Measurements from ENCODE around the gene TEX53.

TEX53 gene

GRCh38 chr9:114634387-114634786 is 23.2 kb downstream of the TEX53 start:
- H3K27me3 ChIP-seq (ENCODE audit: insufficient read depth, poor library complexity, severe bottlenecking), result no peaks in the 10 kb centered on the region
- DNase-seq (ENCODE audit: low spot score), result no peak
- H3K4me3 ChIP-seq (ENCODE audit: severe bottlenecking), result no peak overlapping the region
- no peak for ATAC-seq (ENCODE audit: low read depth)
- peaks cover 11% of the 10 kb centered on the region; the same call in 1 of the 2 replicates for H3K36me3 ChIP-seq (ENCODE audit: low read depth)
- H3K4me1 ChIP-seq (ENCODE audit: insufficient read depth, poor library complexity, severe bottlenecking), result no peaks in the 10 kb centered on the region
- TF ChIP-seq, protein P1, sequence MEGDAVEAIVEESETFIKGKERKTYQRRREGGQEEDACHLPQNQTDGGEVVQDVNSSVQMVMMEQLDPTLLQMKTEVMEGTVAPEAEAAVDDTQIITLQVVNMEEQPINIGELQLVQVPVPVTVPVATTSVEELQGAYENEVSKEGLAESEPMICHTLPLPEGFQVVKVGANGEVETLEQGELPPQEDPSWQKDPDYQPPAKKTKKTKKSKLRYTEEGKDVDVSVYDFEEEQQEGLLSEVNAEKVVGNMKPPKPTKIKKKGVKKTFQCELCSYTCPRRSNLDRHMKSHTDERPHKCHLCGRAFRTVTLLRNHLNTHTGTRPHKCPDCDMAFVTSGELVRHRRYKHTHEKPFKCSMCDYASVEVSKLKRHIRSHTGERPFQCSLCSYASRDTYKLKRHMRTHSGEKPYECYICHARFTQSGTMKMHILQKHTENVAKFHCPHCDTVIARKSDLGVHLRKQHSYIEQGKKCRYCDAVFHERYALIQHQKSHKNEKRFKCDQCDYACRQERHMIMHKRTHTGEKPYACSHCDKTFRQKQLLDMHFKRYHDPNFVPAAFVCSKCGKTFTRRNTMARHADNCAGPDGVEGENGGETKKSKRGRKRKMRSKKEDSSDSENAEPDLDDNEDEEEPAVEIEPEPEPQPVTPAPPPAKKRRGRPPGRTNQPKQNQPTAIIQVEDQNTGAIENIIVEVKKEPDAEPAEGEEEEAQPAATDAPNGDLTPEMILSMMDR (IDR thresholded peaks at IDR 0.05; ENCODE audit: poor library complexity, severe bottlenecking), result no peak
- H3K27ac ChIP-seq (ENCODE audit: poor library complexity, severe bottlenecking), result no peak overlapping the region
- no peaks in the 10 kb centered on the region for H3K9me3 ChIP-seq (ENCODE audit: severe bottlenecking)

DNA sequence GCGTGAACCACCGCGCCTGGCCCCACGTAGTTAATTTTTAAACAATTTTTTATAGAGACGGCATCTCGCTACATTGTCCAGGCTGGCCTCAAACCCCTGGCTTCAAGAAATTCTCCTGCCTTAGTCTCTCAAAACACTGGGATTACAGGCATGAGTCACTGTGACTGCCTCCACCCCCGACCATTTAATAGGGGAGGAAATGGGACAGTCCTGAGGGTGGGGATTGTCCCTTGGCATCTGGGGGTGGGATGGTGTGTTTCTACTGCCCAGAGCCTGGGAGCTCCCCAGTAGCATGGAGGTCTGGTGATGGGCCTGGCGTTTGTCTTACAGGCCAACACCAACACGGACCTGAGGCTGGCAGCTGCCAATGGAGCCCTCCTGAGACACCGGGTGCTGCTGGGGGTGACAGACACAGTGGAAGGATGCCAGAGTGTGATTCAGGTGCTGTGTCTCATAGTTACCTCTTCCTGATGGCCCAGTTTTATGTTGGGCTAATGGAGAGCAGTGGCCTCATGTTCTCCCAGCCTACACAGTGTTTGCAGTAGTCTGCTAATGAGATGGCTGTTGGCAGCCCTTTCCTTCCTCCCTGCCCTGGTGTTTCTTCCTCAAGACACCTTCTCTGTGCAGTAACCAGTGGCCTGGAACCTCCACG is 24.0 kb downstream of the TEX53 start:
- H3K4me1 ChIP-seq (ENCODE audit: insufficient read depth, poor library complexity, severe bottlenecking), result no peaks in the 10 kb centered on the region
- H3K36me3 ChIP-seq (ENCODE audit: low read depth), result peaks cover 19% of the 10 kb centered on the region; the same call in 1 of the 2 replicates
- H3K4me3 ChIP-seq (ENCODE audit: severe bottlenecking), result no peak overlapping the region
- H3K27me3 ChIP-seq (ENCODE audit: insufficient read depth, poor library complexity, severe bottlenecking), result no peaks in the 10 kb centered on the region
- no peaks in the 10 kb centered on the region for H3K9me3 ChIP-seq (ENCODE audit: severe bottlenecking)
- ATAC-seq (ENCODE audit: low read depth) (no peak), DNase-seq (ENCODE audit: low spot score) (no peak)
- H3K27ac ChIP-seq (ENCODE audit: poor library complexity, severe bottlenecking), result no peak overlapping the region
- TF ChIP-seq, protein P1 (IDR thresholded peaks at IDR 0.05; ENCODE audit: poor library complexity, severe bottlenecking), result no peak

DNA sequence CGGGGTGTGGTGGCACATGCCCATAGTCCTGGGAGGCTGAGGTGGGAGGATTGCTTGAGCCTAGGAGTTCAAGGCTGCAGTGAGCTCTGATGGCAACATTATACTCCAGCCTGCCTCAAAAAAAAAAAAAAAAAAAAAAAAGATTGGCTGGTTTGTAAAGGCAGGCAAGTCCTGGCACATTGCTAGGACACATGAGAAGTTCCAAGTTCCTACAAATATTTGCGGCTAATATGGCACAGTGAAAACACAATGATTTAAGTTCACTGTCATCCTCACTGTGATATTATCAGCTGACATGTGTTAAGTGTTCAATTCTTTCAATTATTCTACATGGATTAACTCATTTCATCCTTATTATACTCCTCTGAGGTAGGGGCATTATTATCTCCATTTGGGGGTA is 26.4 kb downstream of the TEX53 start:
- Histone ChIP-seq H3K4me3 (ENCODE audit: severe bottlenecking) (no peak overlapping the region), H3K4me1 (ENCODE audit: insufficient read depth, poor library complexity, severe bottlenecking) (no peaks in the 10 kb centered on the region), H3K36me3 (ENCODE audit: low read depth) (peaks cover 28% of the 10 kb centered on the region), H3K27me3 (ENCODE audit: insufficient read depth, poor library complexity, severe bottlenecking) (no peaks in the 10 kb centered on the region), H3K9me3 (ENCODE audit: severe bottlenecking) (no peaks in the 10 kb centered on the region), H3K27ac (ENCODE audit: poor library complexity, severe bottlenecking) (no peak overlapping the region)
- DNase-seq (ENCODE audit: low spot score), result no peak
- ATAC-seq (ENCODE audit: low read depth), result no peak
- TF ChIP-seq, protein P1 (IDR thresholded peaks at IDR 0.05; ENCODE audit: poor library complexity, severe bottlenecking), result no peak

GRCh38 chr9:114629563-114630090 is 28.0 kb downstream of the TEX53 start:
- peaks cover 28% of the 10 kb centered on the region for H3K36me3 ChIP-seq (ENCODE audit: low read depth)
- H3K27me3 ChIP-seq (ENCODE audit: insufficient read depth, poor library complexity, severe bottlenecking), result no peaks in the 10 kb centered on the region
- no peak overlapping the region for H3K4me3 ChIP-seq (ENCODE audit: severe bottlenecking)
- DNase-seq (ENCODE audit: low spot score) (no peak), ATAC-seq (ENCODE audit: low read depth) (no peak)
- no peak overlapping the region for H3K27ac ChIP-seq (ENCODE audit: poor library complexity, severe bottlenecking)
- H3K9me3 ChIP-seq (ENCODE audit: severe bottlenecking), result no peaks in the 10 kb centered on the region
- TF ChIP-seq, protein P1 (IDR thresholded peaks at IDR 0.05; ENCODE audit: poor library complexity, severe bottlenecking), result no peak
- no peaks in the 10 kb centered on the region for H3K4me1 ChIP-seq (ENCODE audit: insufficient read depth, poor library complexity, severe bottlenecking)

GRCh38 chr9:114627553-114627952 is 30.1 kb downstream of the TEX53 start:
- ATAC-seq (ENCODE audit: low read depth) (no peak), DNase-seq (ENCODE audit: low spot score) (no peak)
- H3K27ac ChIP-seq (ENCODE audit: poor library complexity, severe bottlenecking), result no peak overlapping the region
- TF ChIP-seq, protein P1 (IDR thresholded peaks at IDR 0.05; ENCODE audit: poor library complexity, severe bottlenecking), result no peak
- H3K4me3 ChIP-seq (ENCODE audit: severe bottlenecking), result no peak overlapping the region
- H3K27me3 ChIP-seq (ENCODE audit: insufficient read depth, poor library complexity, severe bottlenecking), result no peaks in the 10 kb centered on the region
- H3K9me3 ChIP-seq (ENCODE audit: severe bottlenecking), result no peaks in the 10 kb centered on the region
- peaks cover 28% of the 10 kb centered on the region for H3K36me3 ChIP-seq (ENCODE audit: low read depth)
- H3K4me1 ChIP-seq (ENCODE audit: insufficient read depth, poor library complexity, severe bottlenecking), result no peaks in the 10 kb centered on the region
